MM.1S (cell line): ENCODE data around the gene VWA5A.
A peak's percentile ranks its signal among the peaks of the same experiment; 100 is the strongest.

ENCODE experiments used
- DNase-seq: peaks from one replicate; pipeline ENCODE4 v3.0.0-alpha.2; 2015
- H2AFZ ChIP-seq: fragments of 300-600 bp; sonication (generic); 2 replicates; pipeline ENCODE4 v1.6.0; 2016; ENCODE audit warnings: antibody characterized with exemption, low read length
- H3F3A ChIP-seq: fragments of 300-600 bp; sonication (generic); 2 replicates; pipeline ENCODE4 v1.6.1; 2016; ENCODE audit warnings: mild to moderate bottlenecking, antibody characterized with exemption, low read length, moderate library complexity, mixed read lengths; ENCODE audit not compliant: insufficient read depth
- H3K27ac ChIP-seq: fragments of 300-600 bp; sonication (generic); 2 replicates; pipeline ENCODE4 v1.5.1; 2016; ENCODE audit warnings: mild to moderate bottlenecking, low read length
- H3K27me3 ChIP-seq: fragments of 300-600 bp; sonication (generic); replicated peaks from 2 replicates; pipeline ENCODE4 v1.6.0; 2016; ENCODE audit warnings: low read length; ENCODE audit not compliant: insufficient read depth
- H3K36me3 ChIP-seq: fragments of 300-600 bp; sonication (generic); replicated peaks from 2 replicates; pipeline ENCODE4 v1.6.1; 2016; ENCODE audit warnings: mild to moderate bottlenecking, low read length, mixed read lengths; ENCODE audit not compliant: insufficient read depth
- H3K4me1 ChIP-seq: fragments of 300-600 bp; sonication (generic); 2 replicates; pipeline ENCODE4 v1.6.1; 2016; ENCODE audit warnings: low read length, mixed read lengths
- H3K4me2 ChIP-seq: fragments of 300-600 bp; sonication (generic); 2 replicates; pipeline ENCODE4 v1.6.0; 2016; ENCODE audit warnings: low read depth, low read length
- H3K4me3 ChIP-seq: fragments of 300-600 bp; sonication (generic); 2 replicates; pipeline ENCODE4 v1.5.1; 2016; ENCODE audit warnings: low read length, mixed read lengths
- H3K79me2 ChIP-seq: fragments of 300-600 bp; sonication (generic); 2 replicates; pipeline ENCODE4 v1.6.1; 2016; ENCODE audit warnings: mixed run types, low read length, mixed read lengths
- H3K9ac ChIP-seq: fragments of 300-600 bp; sonication (generic); 2 replicates; pipeline ENCODE4 v1.6.1; 2016; ENCODE audit warnings: low read length, mixed read lengths
- H3K9me2 ChIP-seq: fragments of 300-600 bp; sonication (generic); replicated peaks from 2 replicates; pipeline ENCODE4 v1.6.1; 2016; ENCODE audit warnings: mild to moderate bottlenecking, low read length, mixed read lengths; ENCODE audit not compliant: insufficient read depth
- H3K9me3 ChIP-seq: fragments of 300-600 bp; sonication (generic); replicated peaks from 2 replicates; pipeline ENCODE4 v1.6.1; 2016; ENCODE audit warnings: mild to moderate bottlenecking, low read length, mixed read lengths; ENCODE audit not compliant: insufficient read depth
- H4K20me1 ChIP-seq: fragments of 300-600 bp; sonication (generic); 2 replicates; pipeline ENCODE4 v1.6.1; 2016; ENCODE audit warnings: mild to moderate bottlenecking, low read length, moderate library complexity, mixed read lengths; ENCODE audit not compliant: insufficient read depth
- CTCF ChIP-seq: fragments of 300-600 bp; sonication (generic); IDR thresholded peaks from 2 replicates; pipeline ENCODE4 v1.5.1; 2016; ENCODE audit warnings: antibody characterized with exemption, low read length, mixed read lengths
- EZH2 ChIP-seq: fragments of 300-600 bp; sonication (generic); optimal IDR thresholded peaks from 2 replicates; pipeline ENCODE3; 2017; ENCODE audit warnings: low read depth, mild to moderate bottlenecking, antibody characterized with exemption, low read length, mixed read lengths
- EZH2phosphoT487 ChIP-seq: fragments of 300-600 bp; sonication (generic); IDR thresholded peaks from 2 replicates; pipeline ENCODE4 v1.6.1; 2018; ENCODE audit warnings: antibody characterized with exemption, low read length

VWA5A gene

GRCh38 chr11:124098141-124098540 lies 17.1 kb upstream of the VWA5A start:
- H3K4me3 ChIP-seq = no peak overlapping the region
- no peaks in the 10 kb centered on the region for H3K9me3 ChIP-seq
- no peaks in the 10 kb centered on the region for H3F3A ChIP-seq
- no peaks in the 10 kb centered on the region for H4K20me1 ChIP-seq
- H3K9ac ChIP-seq = no peak overlapping the region
- no peaks in the 10 kb centered on the region for H3K79me2 ChIP-seq
- DNase-seq = no peak
- H3K36me3 ChIP-seq = no peaks in the 10 kb centered on the region
- no peak for TF ChIP-seq CTCF
- TF ChIP-seq EZH2 = no peak
- no peak for TF ChIP-seq EZH2phosphoT487
- no peaks in the 10 kb centered on the region for H3K9me2 ChIP-seq
- H3K27ac ChIP-seq = no peak overlapping the region
- no peaks in the 10 kb centered on the region for H3K4me1 ChIP-seq
- no peak overlapping the region for H3K4me2 ChIP-seq
- H2AFZ ChIP-seq = no peak overlapping the region
- H3K27me3 ChIP-seq = no peaks in the 10 kb centered on the region

- no peaks in the 10 kb centered on the region for H3K36me3 ChIP-seq
- no peak overlapping the region for H3K4me3 ChIP-seq
- H3F3A ChIP-seq = no peaks in the 10 kb centered on the region
- TF ChIP-seq CTCF (no peak), EZH2 (no peak), EZH2phosphoT487 (no peak)
- no peak overlapping the region for H3K9ac ChIP-seq
- no peak overlapping the region for H3K4me2 ChIP-seq
- no peak overlapping the region for H3K27ac ChIP-seq
- no peaks in the 10 kb centered on the region for H3K4me1 ChIP-seq
- DNase-seq = no peak
- no peaks in the 10 kb centered on the region for H3K27me3 ChIP-seq
- no peaks in the 10 kb centered on the region for H3K9me3 ChIP-seq
- no peaks in the 10 kb centered on the region for H4K20me1 ChIP-seq
- no peaks in the 10 kb centered on the region for H3K9me2 ChIP-seq
- no peak overlapping the region for H2AFZ ChIP-seq
- no peaks in the 10 kb centered on the region for H3K79me2 ChIP-seq
Observed at GRCh38 chr11:124101737-124102136, 13.5 kb upstream of the VWA5A start.

- H4K20me1 ChIP-seq = no peaks in the 10 kb centered on the region
- no peak overlapping the region for H3K9ac ChIP-seq
- no peak overlapping the region for H3K4me2 ChIP-seq
- no peaks in the 10 kb centered on the region for H3F3A ChIP-seq
- H3K4me1 ChIP-seq = peaks cover 7% of the 10 kb centered on the region; the same call in 1 of the 2 replicates
- H3K27ac ChIP-seq = no peak overlapping the region
- no peaks in the 10 kb centered on the region for H3K79me2 ChIP-seq
- H3K9me3 ChIP-seq = no peaks in the 10 kb centered on the region
- peak; percentile 23 for DNase-seq
- H3K27me3 ChIP-seq = no peaks in the 10 kb centered on the region
- H2AFZ ChIP-seq = no peak overlapping the region
- no peak overlapping the region for H3K4me3 ChIP-seq
- no peaks in the 10 kb centered on the region for H3K9me2 ChIP-seq
- no peaks in the 10 kb centered on the region for H3K36me3 ChIP-seq
- TF ChIP-seq EZH2phosphoT487 = no peak
- TF ChIP-seq CTCF = peak; percentile 43
- TF ChIP-seq EZH2 = no peak
Observed at GRCh38 chr11:124108156-124108555, 7.1 kb upstream of the VWA5A start.
